IPS DF 4.7 (cell line): ENCODE data around the gene NPTN.

Experiments
- DNase-seq: peaks from one replicate; pipeline ENCODE4 v3.0.0-alpha.2; 2013; ENCODE audit warnings: low spot score; ENCODE audit errors: extremely low read depth

Gene NPTN

GRCh38 chr15:73632670-73633058 lies 525 bp downstream of the NPTN start:
- no peak for DNase-seq

DNA sequence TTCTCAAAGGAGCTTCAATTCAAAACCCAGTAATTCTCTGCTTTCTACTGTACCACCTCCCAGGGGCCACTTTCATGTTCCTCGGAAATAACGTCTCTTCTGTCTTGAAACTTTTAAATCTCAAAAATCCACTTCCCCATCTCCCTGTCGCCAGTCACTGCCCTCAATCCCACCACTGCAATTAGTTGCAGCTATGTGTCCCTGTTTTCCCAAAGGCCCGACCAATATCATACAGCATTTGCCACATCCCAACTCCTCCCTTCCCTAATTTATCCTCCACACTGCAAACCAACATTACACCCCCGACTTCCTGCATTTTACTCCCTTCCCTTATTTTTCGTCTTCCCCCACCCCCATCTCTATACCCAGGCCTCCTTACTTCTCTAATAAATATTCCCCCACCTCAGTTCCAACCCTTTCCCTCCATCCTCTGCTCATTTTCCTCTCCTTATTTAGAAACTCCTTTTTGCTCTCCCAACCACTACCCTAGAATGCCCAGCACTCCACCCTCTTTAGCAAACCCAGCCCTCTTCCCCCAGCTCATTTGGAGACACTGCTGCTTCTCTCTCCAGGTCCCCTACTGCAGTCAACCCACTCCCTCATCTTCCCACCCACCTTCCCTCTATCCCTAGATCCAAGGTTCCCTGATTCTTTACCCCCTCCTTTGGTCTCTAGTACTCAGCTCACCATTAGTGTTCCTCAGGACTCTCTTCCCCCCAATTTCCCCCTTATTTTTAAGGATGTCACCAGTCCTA lies 1.1 kb downstream of the NPTN start:
- DNase-seq, result no peak

DNA sequence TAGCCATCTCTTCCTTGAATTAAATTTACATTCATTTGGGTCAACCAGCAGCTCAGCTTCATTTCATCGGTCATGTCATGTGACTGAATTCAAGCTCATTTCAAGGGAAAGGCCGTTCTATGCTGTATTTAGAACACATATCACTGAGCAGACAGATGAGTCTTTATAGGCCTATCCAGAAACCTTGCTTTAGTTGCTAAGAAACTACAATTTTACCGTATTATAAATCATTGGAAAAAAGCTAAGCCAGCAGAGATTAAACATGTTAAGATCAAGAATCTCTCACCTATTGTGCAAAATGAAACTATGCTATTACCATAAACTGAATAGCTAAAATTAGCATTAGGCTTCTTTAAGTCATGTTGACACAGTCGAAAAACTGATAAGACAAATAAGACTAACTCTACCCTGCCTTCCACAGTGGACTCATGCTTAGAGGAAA lies 2.2 kb downstream of the NPTN start:
- DNase-seq, result no peak

DNA sequence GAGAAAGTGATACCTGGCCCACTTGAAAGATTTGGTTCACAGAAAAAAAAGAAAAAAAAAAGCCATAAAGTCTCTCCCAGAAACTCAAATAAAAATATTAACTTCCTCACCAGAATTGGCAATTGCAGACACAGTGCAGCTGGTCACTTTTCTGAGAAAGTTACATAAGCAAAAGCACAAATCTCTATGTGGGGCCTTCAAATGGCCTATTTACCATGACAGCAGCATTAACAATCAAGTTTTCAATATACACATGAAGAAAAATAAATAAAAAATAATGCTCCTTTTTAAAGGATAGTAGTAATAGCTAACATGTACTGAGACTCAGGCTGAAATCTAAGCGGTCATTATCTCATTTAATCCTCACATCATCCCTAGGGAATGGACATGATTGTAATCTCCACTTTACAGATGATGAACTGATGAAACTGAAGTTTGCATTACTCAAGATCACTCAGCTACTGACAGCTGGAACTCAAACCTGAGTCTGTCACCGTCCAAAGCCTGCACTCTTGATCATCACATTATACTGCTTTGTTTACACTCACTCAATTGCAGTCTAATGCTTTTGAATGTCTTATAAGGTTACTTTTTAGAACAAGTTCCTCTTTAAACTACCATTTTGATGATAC lies 3.3 kb downstream of the NPTN start:
- DNase-seq, result no peak

- DNase-seq, result no peak
Measured at GRCh38 chr15:73628976-73629797, 4.0 kb downstream of the NPTN start.

DNA sequence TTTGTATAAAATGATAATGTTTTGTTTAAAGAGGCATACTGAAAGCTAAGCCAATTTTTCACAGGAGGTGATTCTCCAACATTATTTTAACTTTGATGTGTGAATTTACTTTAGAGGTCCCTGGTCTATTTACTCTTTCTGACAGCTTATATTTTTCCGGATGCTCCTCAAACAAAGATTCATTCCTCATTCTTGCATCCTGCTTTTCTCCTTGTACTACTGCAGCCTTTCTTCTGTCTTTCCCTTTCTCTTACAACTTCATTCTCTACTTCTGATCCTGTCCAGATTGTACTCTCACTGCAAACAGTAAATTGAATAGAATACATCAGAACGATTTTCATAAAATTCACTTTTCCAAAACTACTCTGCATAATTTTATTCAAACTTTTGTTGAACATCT lies 5.1 kb downstream of the NPTN start:
- no peak for DNase-seq

GRCh38 chr15:73626072-73626471 lies 7.1 kb downstream of the NPTN start:
- no peak for DNase-seq

- DNase-seq, result no peak
Measured at GRCh38 chr15:73624530-73624929, 8.7 kb downstream of the NPTN start.

GRCh38 chr15:73621286-73621826 lies 11.8 kb downstream of the NPTN start:
- no peak for DNase-seq

DNA sequence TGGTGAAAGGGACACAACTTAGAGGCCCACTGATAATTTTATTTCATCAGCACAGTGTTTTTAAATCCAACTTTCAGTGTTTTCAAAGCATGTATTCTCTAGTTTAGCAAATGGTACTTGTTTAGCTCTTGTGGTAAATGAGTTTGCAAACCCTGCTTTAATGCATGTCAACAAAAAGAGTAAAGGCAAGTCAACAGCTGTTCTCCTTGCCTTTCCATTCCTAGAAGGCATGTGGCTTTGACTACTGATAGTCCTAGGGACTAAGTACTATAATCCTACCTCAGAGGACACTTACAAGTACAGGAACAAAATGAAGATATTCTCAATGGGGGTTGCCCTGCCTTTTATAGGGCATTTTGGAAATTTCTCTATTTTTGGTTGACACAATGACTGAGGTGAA lies 13.1 kb downstream of the NPTN start:
- no peak for DNase-seq

DNA sequence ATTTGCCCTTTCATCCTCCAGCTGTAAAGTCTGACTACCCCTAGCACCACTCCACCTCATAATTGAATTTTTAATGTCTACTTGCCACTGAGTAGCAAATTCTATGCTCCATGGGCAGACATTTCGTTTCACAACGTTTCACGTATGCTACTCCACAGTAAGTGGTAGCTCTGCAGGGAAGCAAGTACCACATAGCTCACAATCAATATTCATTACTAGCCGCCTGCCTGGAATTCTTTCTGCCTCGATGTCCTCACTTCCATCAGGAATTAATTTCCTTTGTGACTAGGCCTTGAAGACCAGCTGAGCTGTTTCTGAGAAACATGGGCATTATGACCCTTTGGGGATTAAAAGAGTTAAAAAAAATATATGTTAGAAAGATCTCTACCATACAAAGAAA lies 15.3 kb downstream of the NPTN start:
- DNase-seq, result no peak

DNA sequence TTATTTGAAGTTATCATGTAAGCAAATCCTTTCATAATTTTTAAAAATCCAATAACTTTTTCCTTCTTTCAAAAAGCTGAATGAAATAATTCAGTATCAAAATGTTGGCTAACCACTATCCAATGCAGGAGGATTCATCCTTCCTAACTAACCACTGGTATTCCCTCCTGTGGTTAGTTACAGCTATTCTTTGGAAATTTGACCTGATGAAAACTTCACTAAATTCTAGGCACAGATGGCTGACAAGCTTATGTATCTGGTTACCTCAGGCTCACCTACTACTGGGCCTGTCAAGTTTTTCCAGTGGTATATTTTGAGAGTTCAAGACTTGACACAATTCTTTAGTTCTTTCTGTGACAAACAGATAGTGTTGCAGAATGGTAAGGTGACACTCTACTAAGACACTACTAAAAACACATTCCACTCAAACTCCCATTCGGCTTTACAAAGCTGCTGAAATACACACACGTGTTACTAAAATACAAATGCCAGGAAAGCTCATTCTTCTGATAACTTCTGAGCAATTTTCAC lies 15.8 kb downstream of the NPTN start:
- DNase-seq, result no peak

DNA sequence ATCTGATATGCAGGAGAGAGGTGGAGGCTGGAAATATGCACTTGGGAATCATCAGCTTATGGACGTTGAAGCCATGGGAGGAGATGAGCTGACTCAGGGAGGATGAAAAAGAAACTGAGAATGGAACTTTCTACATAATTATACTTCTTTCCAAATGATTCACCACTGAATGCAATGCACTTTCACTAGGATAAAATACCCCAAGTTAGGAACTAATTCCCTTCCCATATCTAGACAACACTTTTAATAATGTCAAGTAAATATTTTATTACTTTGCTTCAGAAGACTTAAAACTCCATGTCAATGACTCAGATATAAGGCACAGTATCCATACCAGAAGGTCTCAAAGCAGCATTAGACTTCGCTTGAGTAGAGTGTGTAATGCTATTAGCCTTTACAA lies 24.2 kb downstream of the NPTN start:
- no peak for DNase-seq

GRCh38 chr15:73608475-73608874 lies 24.7 kb downstream of the NPTN start:
- no peak for DNase-seq

DNA sequence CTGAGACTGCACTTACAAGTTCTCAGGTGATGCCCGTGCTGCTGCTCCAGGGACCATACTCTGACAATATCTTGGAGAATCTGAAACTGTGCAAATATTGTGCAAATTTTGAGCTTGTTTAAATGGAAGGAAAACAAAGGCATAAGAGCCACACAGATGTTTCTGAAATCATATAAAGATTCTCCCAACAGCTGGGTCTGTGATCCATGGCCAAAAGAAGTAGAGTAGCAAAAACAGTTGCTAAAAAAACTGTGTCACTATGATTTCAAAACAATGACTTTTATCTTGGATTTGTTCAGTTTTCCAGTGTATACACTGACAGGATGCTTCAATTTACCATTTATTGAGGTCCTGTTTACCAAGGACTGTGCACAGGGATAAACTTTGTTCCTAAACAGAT lies 25.3 kb downstream of the NPTN start:
- DNase-seq, result no peak

DNA sequence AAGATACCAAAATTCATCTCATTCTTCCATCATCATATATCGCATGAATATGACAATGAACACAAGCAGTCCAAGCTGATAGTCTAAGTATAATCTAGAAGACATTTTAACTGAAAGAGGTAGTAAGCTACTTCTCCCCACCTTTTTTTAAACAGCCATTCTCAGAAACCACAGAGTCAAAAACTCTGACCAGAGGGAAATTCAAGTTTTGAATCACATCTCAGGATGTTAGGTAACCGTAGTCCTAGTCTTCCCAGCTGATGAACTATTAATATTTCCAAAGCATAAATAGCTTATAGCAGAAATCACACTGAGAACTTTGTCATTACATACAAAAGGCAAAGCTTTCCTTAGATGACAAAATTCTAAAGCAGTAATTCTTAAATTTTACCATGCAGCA lies 25.8 kb downstream of the NPTN start:
- DNase-seq, result no peak

- no peak for DNase-seq
Measured at GRCh38 chr15:73605759-73606436, 27.3 kb downstream of the NPTN start.

DNA sequence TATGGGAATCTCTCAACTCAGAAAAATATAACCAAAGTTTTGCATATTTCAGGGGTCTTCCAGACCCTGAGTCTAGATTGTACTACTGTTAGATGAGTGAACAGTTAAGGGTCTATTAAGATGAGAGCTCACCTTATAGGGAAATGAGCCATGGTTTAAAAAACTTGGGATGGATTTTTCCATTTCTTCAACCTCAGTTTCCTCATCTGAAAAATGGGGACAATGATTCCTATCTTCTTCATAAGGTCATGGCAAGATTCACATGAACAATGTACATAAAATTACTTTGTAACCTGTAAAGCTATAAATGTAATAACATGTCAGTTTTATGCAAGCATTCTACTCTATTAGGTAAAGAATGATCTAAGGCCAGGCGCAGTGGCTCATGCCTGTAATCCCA lies 28.7 kb downstream of the NPTN start:
- no peak for DNase-seq

DNA sequence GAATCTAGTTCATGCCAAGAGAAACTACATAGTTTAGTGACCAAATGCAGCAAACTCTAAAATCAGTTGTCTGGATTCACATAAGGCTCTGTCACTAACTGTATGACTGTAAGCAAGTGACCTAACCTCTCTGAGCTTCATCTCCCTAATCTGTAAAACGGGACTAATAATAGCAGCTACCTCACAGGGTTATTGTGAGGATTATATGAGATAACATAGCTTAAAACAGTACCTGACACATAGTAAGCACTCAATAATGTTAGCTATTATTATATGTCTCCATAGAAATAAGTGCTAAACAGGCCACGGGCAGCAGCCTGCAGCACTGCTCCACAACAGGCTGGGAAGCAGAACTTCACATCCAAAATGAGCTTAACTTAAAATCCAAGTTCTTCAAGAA lies 30.2 kb downstream of the NPTN start:
- DNase-seq, result no peak

DNA sequence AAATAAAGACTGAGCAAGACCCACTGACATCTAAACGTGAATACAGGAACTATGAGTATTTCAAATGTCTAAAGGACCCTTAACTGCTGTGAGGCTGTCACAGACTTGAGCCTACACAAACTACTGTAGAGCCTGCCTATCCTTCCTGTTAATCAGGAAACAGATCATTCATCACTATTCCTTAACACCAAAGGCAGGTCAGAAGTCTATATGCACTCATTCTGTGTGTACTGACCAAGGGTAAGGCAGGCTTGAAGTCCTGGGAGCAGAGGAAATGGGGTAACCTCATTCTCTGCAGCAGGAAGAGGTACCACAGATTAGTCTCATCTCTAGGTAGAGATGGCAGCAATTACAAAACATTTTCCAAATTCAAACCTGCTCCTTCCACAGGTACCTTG lies 30.7 kb downstream of the NPTN start:
- DNase-seq, result no peak
